IMR-90 (cell line): ENCODE measurements around the gene SDR39U1. TPM values are rescaled to one million over a fixed set of nuclear protein-coding genes. Genes with fewer than 3 reads are reported as not detected.
"Not testable (repeated sequence)": the region's sequence is repeated elsewhere in the genome, so short reads cannot be mapped to it uniquely, and the experiment has no call there.

Source experiments
- ATAC-seq: fragments of 200-7000 bp; cut with Tn5 transposase; 2 replicates; pipeline ENCODE4 v1.9.1; 2020; ENCODE audit warnings: low read depth, mild to moderate bottlenecking, moderate library complexity
- BruUV-seq: library from RNA; stranded (reverse); fragments of 400-500 nt; replicated peaks from 2 replicates; lab custom pipeline; 2021; lab: Mats Ljungman, UMichigan
- CTCF ChIA-PET: fragments of 300-600 bp; formaldehyde crosslinking; extraction: SDS; loops from one replicate; lab custom pipeline; 2021; ENCODE audit warnings: antibody characterized with exemption; lab: Yijun Ruan, JAX
- POLR2A ChIA-PET: fragments of 300-600 bp; sonication (Branson Sonifier 250); formaldehyde crosslinking; loops from one replicate; lab custom pipeline; 2022; ENCODE audit warnings: antibody characterized with exemption; ENCODE audit not compliant: unreplicated experiment; lab: Charles Lee
- DNase-seq: peaks from one replicate; pipeline ENCODE4 v3.0.0; 2013
- H2AFZ ChIP-seq: replicated peaks from 2 replicates; pipeline ENCODE3; 2013; ENCODE audit warnings: low read length, mild to moderate bottlenecking; ENCODE audit not compliant: poor library complexity
- H2AK5ac ChIP-seq: 2 replicates; pipeline ENCODE4 v1.6.1; 2013; ENCODE audit warnings: low read depth, low read length, inconsistent platforms
- H2AK9ac ChIP-seq: replicated peaks from 2 replicates; pipeline ENCODE3; 2013; ENCODE audit warnings: mild to moderate bottlenecking, low read depth, low read length, moderate library complexity; ENCODE audit not compliant: poor library complexity
- H2BK120ac ChIP-seq: 2 replicates; pipeline ENCODE4 v1.6.1; 2013; ENCODE audit warnings: low read depth, low read length, inconsistent platforms
- H2BK15ac ChIP-seq: 3 replicates; pipeline ENCODE4 v1.6.1; 2013; ENCODE audit warnings: low read depth, low read length, inconsistent platforms
- H2BK20ac ChIP-seq: 2 replicates; pipeline ENCODE4 v1.6.1; 2013; ENCODE audit warnings: low read depth, mild to moderate bottlenecking, inconsistent platforms, low read length, moderate library complexity
- H2BK5ac ChIP-seq: 2 replicates; pipeline ENCODE4 v1.6.1; 2013; ENCODE audit warnings: mild to moderate bottlenecking, low read depth, low read length, inconsistent platforms; ENCODE audit not compliant: poor library complexity, severe bottlenecking
- H3K14ac ChIP-seq: replicated peaks from 2 replicates; pipeline ENCODE4 v1.6.1; 2013; ENCODE audit warnings: low read depth, low read length, inconsistent platforms
- H3K18ac ChIP-seq: 2 replicates; pipeline ENCODE4 v1.6.1; 2013; ENCODE audit warnings: low read depth, low read length, control low read depth
- H3K23ac ChIP-seq: 2 replicates; pipeline ENCODE4 v1.6.1; 2013; ENCODE audit warnings: low read depth, low read length, inconsistent platforms
- H3K27ac ChIP-seq: 2 replicates; pipeline ENCODE4 v1.5.1; 2013; ENCODE audit warnings: mild to moderate bottlenecking, control low read depth, low read length; ENCODE audit not compliant: insufficient read depth
- H3K27me3 ChIP-seq: 2 replicates; pipeline ENCODE4 v1.6.1; 2013; ENCODE audit warnings: low read length; ENCODE audit not compliant: control insufficient read depth, insufficient read depth
- H3K36me3 ChIP-seq: 2 replicates; pipeline ENCODE4 v1.6.1; 2013; ENCODE audit warnings: low read length, mixed read lengths; ENCODE audit not compliant: control insufficient read depth, insufficient read depth
- H3K4ac ChIP-seq: 2 replicates; pipeline ENCODE4 v1.6.1; 2013; ENCODE audit warnings: low read depth, low read length, inconsistent platforms
- H3K4me1 ChIP-seq: 2 replicates; pipeline ENCODE4 v1.6.1; 2013; ENCODE audit warnings: low read length, mixed read lengths; ENCODE audit not compliant: control insufficient read depth, insufficient read depth
- H3K4me2 ChIP-seq: 2 replicates; pipeline ENCODE4 v1.6.1; 2013; ENCODE audit warnings: low read depth, mild to moderate bottlenecking, control low read depth, low read length, moderate library complexity
- H3K4me3 ChIP-seq: 2 replicates; pipeline ENCODE4 v1.5.1; 2013; ENCODE audit warnings: low read depth, mild to moderate bottlenecking, control low read depth, low read length, moderate library complexity; ENCODE audit not compliant: insufficient read depth
- H3K56ac ChIP-seq: 2 replicates; pipeline ENCODE4 v1.6.1; 2013; ENCODE audit warnings: low read length, inconsistent platforms; ENCODE audit not compliant: insufficient read depth; ENCODE audit errors: extremely low read depth
- H3K79me1 ChIP-seq, 2 experiments: 2 replicates each; pipeline ENCODE4 v1.6.1; 2013; ENCODE audit warnings: low read length in 2 of 2, inconsistent platforms in 1 of 2, low read depth in 1 of 2
- H3K9ac ChIP-seq: 2 replicates; pipeline ENCODE4 v1.6.1; 2013; ENCODE audit warnings: low read depth, low read length, control low read depth
- H3K9me1 ChIP-seq: 2 replicates; pipeline ENCODE4 v1.6.1; 2013; ENCODE audit warnings: low read length, inconsistent platforms; ENCODE audit not compliant: insufficient read depth
- H3K9me3 ChIP-seq: 2 replicates; pipeline ENCODE4 v1.6.1; 2013; ENCODE audit warnings: low read length; ENCODE audit not compliant: control insufficient read depth, insufficient read depth
- H4K20me1 ChIP-seq: 2 replicates; pipeline ENCODE4 v1.6.1; 2013; ENCODE audit warnings: low read length, inconsistent platforms; ENCODE audit not compliant: insufficient read depth
- H4K5ac ChIP-seq: 2 replicates; pipeline ENCODE4 v1.6.1; 2013; ENCODE audit warnings: mild to moderate bottlenecking, low read depth, low read length, control low read depth
- H4K8ac ChIP-seq, 2 experiments: 2 replicates each; pipeline ENCODE4 v1.6.1; 2013; ENCODE audit warnings: low read depth in 2 of 2, low read length in 2 of 2, control low read depth in 1 of 2, inconsistent platforms in 1 of 2
- H4K91ac ChIP-seq: 2 replicates; pipeline ENCODE4 v1.6.1; 2013; ENCODE audit warnings: low read depth, low read length, inconsistent platforms; ENCODE audit not compliant: insufficient read depth
- WGBS, 2 experiments: methylation state at CpG; one replicate each; pipeline versions ENCODE4 v1.1.5 to v1.1.7; 2013; ENCODE audit warnings: missing lambda C conversion rate in 2 of 2; ENCODE audit not compliant: insufficient read length in 1 of 2; ENCODE audit errors: extremely low coverage in 2 of 2; 5-methylcytosine and 5-hydroxymethylcytosine counted together
- dilution Hi-C: fragments of 300-500 bp; cut with HindIII; formaldehyde crosslinking; loops from one replicate; pipeline ENCODE4 v1.14.3; 2018; ENCODE audit warnings: low sequenced_read_pairs; ENCODE audit not compliant: unreplicated experiment
- in situ Hi-C: fragments of 300-500 bp; cut with MboI; formaldehyde crosslinking; loops from 3 replicates; pipeline ENCODE4 v1.14.3; 2019; ENCODE audit warnings: low sequenced_read_pairs, inconsistent platforms, mixed read lengths
- intact Hi-C: fragments of 100-400 bp; cut with micrococcal nuclease; formaldehyde crosslinking; loops from 2 replicates; pipeline ENCODE4 v1.10.0; 2022
- polyA plus RNA-seq, 3 experiments: library from polyadenylated mRNA; depleted of rRNA; stranded (reverse); fragments of >200 nt; gene quantifications; 2 replicates each; pipeline ENCODE4 v1.2.3, GENCODE V29; 2012; ENCODE audit warnings: low replicate concordance in 1 of 3
- total RNA-seq: library from RNA; depleted of rRNA; stranded (reverse); fragments of >200 nt; gene quantifications from 2 replicates; pipeline ENCODE4 v1.2.3, GENCODE V29; 2012

The SDR39U1 gene
- total and polyA plus RNA-seq, 2 of the 4 experiments (the other 2 are of a cell fraction) = 7.5 to 46.3 TPM

DNA sequence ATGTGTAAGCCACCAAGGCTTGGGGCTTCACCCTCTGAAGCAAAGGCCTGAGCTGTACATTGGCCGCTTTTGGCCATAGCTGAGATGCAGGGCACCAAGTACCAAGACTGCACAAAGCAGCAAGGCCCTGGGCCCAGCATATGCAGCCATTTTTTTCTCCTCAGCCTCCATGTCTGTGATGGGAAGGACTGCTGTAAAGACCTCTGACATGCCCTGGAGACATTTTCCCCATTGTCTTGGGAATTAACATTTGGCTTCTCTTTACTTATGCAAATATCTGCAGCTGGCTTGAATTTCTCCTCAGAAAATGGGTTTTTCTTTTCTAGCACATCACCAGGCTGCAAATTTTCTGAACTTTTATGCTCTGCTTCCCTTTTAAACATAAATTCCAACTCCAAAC, 37.4 kb upstream of the SDR39U1 start:
- POLR2A ChIA-PET, H3K36me3 ChIP-seq, H4K91ac ChIP-seq, H2AK5ac ChIP-seq, intact Hi-C loops, H2BK20ac ChIP-seq, in situ Hi-C loops, BruUV-seq, CTCF ChIA-PET, H3K4ac ChIP-seq, H3K4me1 ChIP-seq, H4K20me1 ChIP-seq, H3K18ac ChIP-seq, H4K8ac ChIP-seq, H3K79me1 ChIP-seq, H2BK5ac ChIP-seq, H3K4me2 ChIP-seq, H3K9me1 ChIP-seq, H3K27ac ChIP-seq, H2BK120ac ChIP-seq, DNase-seq, H4K5ac ChIP-seq, H3K4me3 ChIP-seq, H3K27me3 ChIP-seq, H3K9me3 ChIP-seq, H3K9ac ChIP-seq, H2AK9ac ChIP-seq, H3K23ac ChIP-seq, H2AFZ ChIP-seq, dilution Hi-C loops, H3K56ac ChIP-seq, H3K14ac ChIP-seq, ATAC-seq, H2BK15ac ChIP-seq: not testable (repeated sequence)
- WGBS, 2 experiments = no CpG with 5 or more reads among the region's 1 CpG
